GM12864 (cell line): ENCODE results near the gene ALDH1L1.
A peak's percentile ranks its signal among the peaks of the same experiment; 100 is the strongest.

ENCODE experiments used
- DNase-seq: peaks from one replicate; pipeline ENCODE4 v3.0.0-alpha.2; 2011; ENCODE audit warnings: low read depth
- H3K4me3 ChIP-seq: 2 replicates; pipeline ENCODE4 v1.5.1; 2011; ENCODE audit warnings: mild to moderate bottlenecking, low read depth, low read length, control low read depth
- TF ChIP-seq, protein P1 (sequence below): IDR thresholded peaks from 2 replicates; pipeline ENCODE4 v1.5.1; 2011; ENCODE audit warnings: low read depth, mild to moderate bottlenecking, moderate library complexity, low read length, control low read depth, inconsistent platforms; ENCODE audit errors: missing control alignments

The ALDH1L1 gene

DNA sequence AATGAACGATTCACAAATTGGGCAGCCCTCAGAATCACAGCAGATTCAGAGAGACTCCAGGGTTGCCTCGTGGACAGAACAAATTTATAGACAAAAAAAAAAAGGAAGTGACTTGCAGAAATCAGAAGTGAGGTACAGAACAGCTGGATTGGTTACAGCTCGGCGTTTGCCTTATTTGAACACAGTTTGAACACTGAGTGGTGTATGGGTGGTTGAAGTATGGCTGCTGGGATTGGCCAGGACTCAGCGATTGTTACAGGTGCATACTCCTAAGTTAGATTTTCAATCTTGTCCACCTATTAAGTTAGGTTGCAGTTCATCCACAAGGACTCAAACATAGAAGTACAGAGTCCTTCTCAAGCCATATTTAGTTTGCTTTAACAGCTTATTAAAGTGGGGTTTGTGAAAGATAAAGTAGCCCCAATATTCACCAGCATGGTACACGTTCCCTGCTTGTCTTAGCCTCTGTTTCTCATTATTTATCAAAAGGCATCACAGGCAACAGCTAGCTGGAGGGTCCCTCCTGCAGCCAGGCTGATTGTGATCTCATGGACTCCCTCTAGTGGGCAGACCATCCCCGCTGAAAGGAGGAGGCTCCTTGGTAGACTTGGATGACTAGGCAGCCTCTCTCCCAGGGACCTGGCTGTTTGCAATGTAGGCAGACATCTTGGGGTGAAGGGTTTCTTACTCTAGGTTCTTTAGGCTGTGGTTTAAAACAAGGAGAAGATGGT is 17.6 kb upstream of the ALDH1L1 start:
- TF ChIP-seq, protein P1, sequence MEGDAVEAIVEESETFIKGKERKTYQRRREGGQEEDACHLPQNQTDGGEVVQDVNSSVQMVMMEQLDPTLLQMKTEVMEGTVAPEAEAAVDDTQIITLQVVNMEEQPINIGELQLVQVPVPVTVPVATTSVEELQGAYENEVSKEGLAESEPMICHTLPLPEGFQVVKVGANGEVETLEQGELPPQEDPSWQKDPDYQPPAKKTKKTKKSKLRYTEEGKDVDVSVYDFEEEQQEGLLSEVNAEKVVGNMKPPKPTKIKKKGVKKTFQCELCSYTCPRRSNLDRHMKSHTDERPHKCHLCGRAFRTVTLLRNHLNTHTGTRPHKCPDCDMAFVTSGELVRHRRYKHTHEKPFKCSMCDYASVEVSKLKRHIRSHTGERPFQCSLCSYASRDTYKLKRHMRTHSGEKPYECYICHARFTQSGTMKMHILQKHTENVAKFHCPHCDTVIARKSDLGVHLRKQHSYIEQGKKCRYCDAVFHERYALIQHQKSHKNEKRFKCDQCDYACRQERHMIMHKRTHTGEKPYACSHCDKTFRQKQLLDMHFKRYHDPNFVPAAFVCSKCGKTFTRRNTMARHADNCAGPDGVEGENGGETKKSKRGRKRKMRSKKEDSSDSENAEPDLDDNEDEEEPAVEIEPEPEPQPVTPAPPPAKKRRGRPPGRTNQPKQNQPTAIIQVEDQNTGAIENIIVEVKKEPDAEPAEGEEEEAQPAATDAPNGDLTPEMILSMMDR: peak; percentile 80
- no peak overlapping the region for H3K4me3 ChIP-seq
- DNase-seq: peak; percentile 15

DNA sequence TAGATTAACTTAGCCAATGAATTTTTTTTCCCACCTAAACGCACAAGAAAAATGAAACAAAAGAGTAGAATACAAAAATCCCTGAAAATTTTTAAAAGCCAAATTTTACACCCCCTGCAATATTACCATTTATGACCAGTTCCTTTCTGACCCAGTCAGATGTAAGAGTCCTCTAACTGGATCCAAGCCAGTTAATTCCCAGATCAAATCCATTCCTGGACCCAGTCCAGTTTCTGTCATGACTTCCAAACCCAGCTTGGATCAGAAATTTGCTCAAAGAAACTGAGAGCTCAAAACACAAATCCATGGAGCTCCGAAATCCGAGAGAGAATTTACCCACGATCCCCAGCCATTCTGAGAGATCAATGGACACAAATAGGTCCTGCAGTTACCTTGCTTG is 17.0 kb upstream of the ALDH1L1 start:
- H3K4me3 ChIP-seq: no peak overlapping the region; the same call in 1 of the 2 replicates
- TF ChIP-seq, protein P1: no peak
- DNase-seq: no peak

DNA sequence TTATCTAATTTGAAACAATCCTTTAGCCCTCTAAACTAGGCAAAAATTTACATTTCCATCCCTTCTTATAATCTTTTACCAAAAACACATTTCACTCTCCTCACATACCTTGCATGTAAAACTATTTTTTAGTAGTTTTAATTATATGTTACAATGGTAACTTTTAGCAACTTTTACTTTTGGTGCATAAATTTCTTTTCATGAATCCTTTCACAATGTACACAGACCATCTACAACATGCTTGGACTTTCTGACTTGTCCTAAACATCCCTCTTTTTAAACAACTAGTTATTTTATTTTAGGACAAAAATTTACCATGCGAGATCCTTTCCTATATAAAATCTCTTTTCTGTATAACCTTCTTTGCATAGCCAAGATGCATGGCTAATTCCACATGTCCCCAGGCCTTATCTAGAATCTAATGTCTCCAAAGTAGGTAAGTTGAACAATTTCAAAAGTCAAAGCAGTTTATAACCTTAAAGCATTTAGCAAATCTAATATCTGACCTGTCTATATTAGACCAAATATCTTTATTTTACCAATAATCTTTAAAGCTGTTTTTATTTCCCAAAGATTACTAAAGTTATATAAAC is 14.4 kb upstream of the ALDH1L1 start:
- DNase-seq: no peak
- TF ChIP-seq, protein P1: no peak
- H3K4me3 ChIP-seq: no peak overlapping the region

DNA sequence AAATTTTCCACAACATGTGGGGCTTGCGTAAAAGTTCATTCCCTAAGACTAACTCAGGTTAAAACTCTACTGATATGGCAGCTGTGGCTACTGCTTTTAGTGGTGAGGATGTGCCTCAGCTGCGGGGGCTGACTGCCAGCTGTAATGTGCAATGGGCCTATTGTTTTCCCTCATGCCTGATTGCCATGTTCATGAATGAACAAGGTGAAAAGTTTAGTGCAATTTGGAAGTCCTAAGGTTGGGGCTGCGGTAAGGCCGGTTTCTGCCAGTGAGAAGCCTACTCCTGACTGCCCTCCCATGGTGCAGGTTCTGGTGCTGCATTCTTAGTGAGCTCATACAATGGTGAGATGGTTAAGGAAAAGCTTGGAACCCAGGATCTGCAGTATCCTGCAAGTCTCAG is 10.9 kb upstream of the ALDH1L1 start:
- TF ChIP-seq, protein P1: no peak
- no peak for DNase-seq
- no peak overlapping the region for H3K4me3 ChIP-seq

DNA sequence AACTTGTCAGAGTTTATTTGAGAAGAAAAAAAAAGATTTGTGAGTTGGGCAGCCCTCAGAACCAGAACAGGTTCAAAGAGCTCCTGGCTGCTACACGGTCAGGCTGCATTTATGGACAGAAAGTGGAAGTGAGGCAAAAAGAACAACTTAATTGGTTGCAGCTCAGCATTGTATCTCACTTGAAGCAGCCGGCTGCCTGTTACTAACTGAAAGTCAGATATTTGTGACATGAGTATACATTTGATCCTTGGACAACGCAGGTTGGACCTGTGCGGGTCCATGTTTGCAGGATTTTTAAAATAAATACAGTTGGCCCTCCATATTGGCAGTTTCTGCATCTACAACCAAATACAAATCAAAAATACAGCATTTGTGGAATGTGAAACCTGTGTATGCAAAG is 7.5 kb upstream of the ALDH1L1 start:
- H3K4me3 ChIP-seq: no peak overlapping the region
- DNase-seq: no peak
- TF ChIP-seq, protein P1: no peak

DNA sequence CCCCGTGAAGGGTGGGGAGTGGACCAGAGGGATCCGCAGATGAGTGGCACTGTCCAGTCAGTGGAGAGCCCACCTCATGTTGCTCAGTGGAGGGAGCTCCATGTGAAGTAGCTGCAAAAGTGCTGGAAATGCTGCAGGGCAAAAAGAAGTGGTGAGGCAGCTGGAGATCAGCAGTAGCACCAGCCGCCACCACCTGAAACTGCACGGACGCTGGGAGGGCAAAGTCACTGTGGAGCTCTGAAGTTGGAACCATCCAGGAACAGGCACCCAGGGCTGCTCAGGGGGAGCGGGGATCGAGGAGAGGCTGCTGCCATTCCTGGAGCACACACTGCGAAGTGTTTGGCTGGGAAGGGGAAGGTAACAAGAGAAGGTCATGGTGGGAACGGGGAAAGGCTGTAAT is 6.4 kb upstream of the ALDH1L1 start:
- DNase-seq: no peak
- H3K4me3 ChIP-seq: no peak overlapping the region
- TF ChIP-seq, protein P1: no peak

- no peak overlapping the region for H3K4me3 ChIP-seq
- TF ChIP-seq, protein P1: no peak
- no peak for DNase-seq
These were observed 5.9 kb upstream of the ALDH1L1 start for GRCh38 chr3:126186271-126186670.
